GM21515 (cell line): ENCODE results near the gene CRPPA.

Experiments
- ATAC-seq: cut with Tn5 transposase; IDR thresholded peaks from one replicate; pipeline ENCODE4 v1.9.1; 2021; ENCODE audit not compliant: unreplicated experiment

The CRPPA gene

DNA sequence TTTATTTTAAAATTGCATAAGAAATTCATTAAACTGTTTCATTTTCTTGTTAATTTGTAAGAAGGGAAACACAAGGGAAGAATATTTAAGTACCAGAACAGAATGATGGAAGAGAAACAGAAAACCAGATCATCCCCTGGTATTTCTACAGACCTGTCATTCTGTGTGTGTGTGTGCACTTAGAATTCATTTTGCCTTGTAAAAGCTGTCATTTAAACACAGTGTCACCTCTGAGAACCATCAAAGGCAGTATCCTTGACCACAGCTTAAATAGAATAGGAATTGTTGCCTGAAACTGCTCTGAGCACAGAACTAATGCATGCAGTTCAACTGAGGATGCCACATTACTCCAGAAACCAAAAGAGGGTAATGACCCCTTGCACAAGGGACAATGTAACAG, 6.8 kb upstream of the CRPPA start:
- ATAC-seq: no peak

DNA sequence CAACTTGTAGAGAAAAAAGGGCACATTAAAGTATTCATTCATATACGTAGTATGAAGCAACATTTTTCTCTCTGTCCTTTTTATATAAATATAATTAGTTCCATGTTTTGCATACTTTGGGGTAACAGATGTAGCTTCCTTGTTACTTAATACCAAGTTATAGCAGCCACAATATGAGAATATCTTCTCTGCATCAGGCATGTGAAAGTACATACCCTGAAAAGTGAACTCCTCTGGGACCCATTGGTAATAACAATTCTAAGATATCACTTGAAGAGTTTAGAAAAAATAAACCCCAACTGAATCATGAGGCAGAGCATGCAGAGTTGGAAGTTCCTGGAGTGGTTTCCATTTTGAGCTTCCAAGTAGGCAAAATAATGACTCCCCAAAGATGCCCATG, 2.4 kb upstream of the CRPPA start:
- ATAC-seq: no peak

DNA sequence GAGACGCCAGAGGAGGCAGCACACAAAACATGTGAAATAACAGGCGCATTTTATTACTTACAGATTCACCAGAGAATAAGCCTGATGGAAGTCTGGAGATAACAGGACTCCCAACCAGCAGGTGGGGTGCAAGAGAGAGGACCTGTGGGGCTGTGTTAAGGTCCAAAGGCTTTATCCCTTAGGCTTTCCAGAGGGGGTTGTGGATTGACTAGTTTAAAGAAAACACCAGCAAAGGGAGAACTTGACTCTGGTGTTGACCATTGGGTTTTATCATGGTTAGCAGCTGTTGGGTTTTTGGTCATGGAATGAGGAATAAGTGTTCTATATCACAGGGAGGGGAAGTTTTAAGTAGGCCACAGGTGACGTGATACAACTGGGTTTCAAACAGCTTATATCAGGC, 1.6 kb upstream of the CRPPA start:
- no peak for ATAC-seq

DNA sequence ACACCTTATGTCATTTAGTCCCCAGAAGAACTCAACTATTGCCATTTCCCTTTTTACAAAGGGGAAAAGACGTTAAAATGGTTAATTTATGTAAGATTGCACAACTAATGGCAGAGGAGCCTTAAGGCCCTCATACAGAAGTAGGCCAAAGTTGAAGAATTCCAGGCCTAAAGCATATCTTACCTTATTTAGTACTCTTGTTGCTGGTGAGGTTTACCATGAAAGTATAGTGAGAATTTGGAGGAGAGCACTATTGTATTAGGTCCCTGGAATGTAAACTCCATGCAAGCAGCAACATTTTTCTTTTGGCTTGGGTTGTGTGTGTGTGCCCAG, 731 bp upstream of the CRPPA start:
- no peak for ATAC-seq

DNA sequence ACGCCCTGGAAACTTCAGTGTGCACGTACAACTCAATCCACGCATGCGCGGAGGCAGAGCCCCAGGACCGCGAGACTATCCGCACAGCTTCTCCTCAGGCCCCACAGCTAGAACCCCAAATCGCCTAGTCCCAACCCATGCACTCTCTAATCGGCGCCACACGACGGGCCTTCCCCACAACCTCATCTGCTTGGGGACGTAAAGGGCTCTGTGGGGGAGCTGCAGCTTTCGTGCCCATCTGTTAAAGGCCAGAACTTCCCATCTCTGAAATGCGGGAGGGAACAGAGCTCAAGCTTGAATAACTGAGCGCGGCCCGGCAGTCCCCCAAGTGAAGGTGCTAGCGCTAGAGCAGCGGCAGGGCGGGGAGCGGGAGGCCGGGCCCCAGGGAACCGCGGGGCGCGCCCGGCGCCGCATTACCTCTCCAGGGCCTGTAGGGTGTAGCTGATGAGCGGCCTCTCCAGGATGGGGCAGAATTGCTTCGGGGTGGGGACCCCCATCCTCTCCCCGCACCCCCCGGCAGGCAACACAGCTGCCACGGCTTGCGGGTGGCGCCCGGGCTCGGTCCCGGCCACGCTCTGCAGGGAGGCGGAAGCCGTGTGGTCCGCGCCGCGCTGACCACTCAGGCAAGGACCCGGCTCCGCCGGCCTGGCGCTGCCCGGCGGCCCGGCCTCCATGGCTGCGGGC, 547 bp downstream of the CRPPA start:
- ATAC-seq: peak; percentile 84

DNA sequence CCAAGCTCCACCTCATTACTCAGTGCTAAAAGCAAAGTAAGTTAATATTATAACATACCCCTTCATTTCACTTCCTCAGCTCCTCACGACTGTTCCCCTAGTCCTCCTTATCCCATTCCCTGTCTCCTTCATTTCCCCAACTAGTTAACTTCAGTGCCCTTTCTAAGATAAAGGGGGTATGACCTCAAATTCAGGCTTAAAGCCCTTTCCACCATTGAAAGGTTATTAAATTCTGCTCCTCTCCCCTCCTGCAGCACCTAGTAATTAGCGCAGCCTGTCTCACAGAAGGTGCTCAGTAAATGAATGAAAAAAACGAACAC, 1.0 kb downstream of the CRPPA start:
- no peak for ATAC-seq

DNA sequence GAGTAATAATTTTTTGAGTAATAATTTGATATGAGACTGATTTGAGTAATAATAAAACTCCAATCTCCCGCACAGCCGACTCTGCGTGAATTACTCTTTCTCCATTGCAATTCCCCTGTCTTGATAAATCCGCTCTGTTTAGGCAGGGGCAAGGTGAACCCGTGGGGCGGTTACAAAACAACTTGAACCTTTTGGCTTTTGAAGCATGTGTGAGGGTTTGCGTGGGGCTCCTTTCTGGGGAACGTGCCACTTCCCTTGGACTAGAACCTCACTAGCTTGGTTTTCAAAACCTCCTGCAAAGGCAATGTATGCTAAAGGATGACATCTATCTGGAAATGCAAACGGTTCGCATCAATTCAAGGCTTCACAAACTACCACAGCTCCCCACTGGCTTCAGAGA, 1.5 kb downstream of the CRPPA start:
- no peak for ATAC-seq

DNA sequence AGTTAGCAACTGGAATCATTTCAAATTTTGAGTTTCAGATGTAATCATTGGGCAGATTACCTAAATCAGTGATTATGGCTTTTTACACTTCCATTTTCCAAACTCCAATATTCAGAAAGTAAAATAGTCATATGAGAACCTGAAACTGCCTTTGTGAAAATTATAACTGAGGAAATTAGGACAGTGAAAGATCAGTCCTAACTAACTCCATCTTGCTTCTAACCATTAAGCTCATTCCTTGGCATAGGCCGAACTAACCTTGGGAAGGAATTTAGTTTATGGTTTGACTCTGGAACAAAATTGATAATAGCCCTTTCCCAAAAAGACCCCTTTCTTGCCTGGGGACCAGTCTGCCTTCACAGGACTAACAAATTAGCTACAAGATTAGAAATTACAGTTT, 2.2 kb downstream of the CRPPA start:
- ATAC-seq: no peak

DNA sequence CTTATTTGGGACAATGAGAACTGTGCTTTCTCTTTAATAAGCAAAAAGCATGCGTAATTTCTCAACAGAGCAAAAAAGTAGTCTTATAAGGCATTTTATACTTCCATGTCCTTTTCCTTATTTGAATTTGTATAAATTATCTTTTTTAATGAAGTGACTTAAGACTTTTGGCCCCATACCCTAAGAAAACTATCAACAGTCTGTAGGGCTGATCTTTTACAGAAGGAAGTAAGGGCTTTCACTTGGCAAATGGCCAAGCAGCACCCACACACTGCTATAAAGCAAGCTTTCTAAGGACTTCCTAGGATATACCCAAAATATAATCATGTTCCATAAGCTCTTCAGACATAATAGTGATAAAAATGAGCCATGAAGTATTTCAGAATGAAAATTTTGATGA, 3.4 kb downstream of the CRPPA start:
- ATAC-seq: no peak

DNA sequence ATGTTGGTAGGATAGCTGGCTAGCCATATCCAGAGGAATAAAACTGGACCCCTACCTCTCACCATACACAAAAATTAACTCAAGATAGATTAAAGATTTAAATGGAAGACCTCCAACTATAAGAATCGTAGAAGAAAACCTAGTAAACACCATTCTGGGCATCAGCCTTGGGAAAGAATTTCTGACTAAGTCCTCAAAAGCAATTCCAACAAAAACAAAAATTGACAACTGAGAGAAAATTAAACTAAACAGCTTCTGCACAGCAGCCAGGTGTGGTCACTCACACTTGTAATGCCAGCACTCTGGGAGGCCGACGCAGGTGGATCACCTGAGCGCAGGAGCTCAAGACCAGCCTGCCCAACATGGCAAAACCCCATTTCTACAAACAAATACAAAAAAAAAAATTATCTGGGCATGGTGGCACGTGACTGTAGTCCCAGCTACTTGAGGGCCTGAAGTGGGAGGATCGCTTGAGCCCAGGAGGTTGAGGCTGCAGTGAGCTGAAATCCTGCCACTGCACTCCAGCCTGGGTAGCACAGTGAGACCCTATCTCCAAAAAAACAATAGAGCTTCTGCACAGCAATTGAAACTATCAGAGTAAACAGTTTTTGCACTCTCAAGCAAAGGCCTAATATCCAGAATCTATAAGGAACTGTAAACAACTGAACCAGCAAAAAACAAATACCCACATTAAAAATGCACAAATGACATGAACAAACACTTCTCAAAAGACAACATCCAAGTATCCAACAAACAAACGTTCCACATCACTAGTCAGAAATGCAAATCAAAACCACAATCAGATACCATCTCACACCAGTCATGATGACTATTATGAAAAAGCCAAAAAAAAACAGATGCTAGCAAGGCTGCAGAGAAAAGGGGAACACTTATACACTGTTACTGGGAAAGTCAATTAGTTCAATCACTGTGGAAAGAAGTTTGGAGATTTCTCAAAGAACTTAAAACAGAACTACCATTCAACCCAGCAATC, 4.8 kb downstream of the CRPPA start:
- no peak for ATAC-seq

DNA sequence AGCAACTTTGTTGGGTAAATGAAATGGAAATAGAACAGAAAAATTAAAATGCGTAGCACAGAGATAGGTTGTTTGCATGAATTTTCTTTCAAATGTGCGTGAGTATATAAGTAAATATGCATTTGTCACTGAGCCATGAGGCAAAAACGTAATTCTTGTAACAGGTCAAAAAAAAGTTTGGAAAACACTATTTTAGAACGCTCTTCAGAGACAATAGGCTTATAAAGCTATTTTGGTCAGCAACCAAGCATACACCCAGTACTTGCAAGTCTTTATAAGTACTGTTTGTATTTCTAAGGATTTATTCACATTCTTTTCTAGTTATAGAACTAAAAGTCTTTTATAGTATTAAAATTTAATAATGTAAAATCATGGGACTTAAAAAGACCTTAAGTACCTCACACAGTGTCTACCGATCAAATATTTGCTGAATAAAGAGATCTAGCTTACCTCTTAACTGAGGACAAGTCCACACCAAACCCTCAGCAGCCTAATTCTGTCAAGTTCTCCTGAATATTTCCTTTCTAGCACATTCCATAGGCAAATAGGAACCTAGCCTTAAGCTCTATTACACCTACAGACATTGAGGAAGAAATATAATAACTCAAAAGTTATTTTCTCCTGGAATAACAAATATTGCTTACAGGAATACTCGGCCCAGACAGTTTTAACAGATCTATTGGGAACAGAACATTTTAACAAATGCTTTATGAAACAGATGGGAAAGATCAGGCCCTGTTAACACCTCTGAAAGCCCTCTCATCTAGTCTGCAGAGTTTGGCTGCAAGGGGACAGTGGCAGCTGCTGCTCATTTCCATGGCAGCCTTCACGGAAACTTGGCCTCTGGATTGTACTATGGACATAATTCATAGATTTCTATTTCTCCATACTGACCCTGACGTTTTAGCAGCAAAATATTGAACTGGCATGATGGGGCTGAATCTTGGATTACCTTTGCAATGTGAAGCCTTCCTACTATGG, 8.8 kb downstream of the CRPPA start:
- no peak for ATAC-seq

DNA sequence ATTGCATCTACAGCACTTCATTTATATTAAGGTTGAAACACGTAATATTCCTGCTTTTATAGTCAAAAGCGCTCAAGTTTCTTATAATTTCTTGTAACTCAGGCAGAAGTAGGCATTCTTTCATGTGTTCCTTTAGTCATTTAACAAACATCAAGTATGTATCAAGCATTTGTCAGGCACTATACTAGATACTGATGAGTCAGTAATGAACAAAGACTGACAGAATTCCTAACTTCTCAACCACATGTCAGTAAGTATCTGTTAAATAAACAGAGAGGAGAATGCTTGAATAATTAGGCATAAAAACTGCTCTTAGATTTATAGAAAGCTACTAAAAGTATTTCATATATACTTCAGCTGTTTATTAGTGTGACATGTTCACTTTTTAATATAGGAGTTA, 9.9 kb downstream of the CRPPA start:
- no peak for ATAC-seq

DNA sequence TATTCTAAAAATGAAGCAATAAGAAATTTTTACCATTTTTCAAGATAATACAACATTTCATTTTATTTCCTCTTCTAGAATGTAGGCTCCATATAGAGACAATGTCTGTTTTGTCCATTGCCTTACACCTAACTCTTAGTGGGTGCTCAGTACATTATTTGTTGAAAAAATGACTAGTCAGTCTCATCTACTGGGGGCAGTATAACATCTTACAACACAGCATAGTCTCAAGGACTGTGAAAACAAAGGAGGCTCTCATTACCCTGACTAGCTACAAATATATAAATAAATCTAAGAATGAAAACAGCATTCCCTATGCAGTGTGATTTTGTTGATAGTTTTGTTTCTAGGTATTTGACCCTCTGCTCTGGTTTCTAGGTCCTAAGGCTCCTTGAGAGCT, 11.6 kb downstream of the CRPPA start:
- no peak for ATAC-seq

DNA sequence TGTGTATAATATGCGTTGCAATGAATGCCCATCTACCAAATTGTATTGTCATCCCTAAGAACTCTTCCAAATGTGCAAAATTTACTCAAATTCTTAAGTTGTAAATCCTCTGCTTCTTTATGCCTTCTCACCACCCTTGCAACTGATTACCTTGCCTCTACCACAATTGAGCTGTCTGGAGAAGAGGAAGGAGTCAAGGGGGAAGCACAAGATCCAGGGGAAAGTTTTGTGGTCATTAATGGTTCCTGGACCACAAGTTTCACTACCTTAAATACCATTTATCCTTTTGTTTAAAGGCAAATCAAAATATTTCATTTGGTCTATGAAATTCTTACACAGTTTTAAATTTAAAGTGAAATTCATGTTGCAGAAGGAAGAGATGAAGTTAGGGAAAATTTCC, 16.7 kb downstream of the CRPPA start:
- no peak for ATAC-seq

DNA sequence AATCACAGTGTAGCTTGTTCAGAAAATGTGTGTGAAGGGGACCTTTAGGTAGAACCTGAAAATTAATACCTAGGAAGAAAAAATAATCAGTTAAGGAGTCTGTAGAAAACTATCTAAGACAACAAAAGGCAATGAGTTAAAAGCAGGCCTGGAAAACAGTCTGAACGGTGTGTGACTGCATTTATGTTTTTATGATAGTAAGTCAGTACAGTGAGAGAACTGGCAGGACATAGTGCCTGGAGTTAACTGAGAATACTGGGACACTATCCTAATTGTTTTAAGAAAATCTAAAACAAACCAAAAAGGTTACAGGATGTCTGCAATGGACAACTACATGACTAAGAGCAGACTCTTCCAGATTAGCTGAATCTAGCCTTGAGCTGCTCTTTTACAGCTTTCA, 17.9 kb downstream of the CRPPA start:
- no peak for ATAC-seq

DNA sequence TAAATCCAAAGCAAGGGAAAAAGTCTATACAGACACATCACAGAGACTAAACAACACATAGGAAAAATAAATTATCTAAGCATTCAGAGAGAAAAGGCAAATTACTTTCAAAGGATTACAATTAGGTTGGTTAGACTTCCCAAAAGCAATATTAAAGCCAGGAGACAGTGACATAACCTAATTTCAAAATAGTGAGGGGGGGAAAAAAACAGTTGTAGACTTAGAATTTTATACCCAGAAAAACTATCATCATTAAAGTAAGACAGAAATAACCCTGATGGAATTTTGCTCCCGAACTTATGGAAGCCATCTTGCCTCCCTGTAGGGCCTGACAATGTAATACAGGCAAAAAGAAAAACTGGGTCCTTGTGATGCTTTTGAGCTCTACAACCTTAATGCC, 18.4 kb downstream of the CRPPA start:
- ATAC-seq: no peak

DNA sequence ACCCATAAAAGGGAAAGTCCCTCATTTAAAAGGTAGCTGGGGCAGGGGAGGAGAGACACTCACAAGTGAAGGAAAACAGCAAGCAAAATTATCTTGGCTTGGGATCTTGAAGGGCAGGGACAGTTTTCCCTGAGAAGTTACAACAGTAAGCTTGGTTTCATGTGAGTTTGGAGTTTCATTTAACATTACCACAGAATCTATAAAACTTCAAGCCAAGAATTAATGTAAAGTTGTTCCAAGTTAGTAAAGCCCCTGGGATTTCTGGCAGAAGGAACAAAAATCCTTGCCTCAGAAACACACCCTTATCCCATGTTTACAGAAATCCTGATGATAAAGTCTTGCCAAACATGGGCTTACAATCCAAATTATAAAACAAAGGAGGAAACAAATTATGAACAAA, 19.2 kb downstream of the CRPPA start:
- no peak for ATAC-seq

DNA sequence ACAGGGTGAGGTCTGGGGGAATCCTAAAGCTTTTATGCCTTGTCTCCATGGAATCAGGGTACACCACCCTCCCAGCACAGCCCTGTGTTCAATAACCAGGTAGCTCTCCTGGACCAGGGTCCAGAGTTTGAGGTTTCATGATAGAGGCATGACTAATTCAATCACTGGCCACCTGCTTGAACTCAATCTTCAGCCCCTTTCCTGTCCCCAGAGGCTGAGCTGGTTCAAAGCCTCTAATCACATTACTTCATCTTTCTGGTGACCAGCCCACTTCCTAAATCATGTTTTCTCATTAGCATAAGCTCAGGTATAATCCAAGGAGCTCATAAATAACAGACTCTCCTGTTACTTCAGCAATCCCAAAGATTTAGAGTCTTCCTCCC, 20.5 kb downstream of the CRPPA start:
- ATAC-seq: no peak

DNA sequence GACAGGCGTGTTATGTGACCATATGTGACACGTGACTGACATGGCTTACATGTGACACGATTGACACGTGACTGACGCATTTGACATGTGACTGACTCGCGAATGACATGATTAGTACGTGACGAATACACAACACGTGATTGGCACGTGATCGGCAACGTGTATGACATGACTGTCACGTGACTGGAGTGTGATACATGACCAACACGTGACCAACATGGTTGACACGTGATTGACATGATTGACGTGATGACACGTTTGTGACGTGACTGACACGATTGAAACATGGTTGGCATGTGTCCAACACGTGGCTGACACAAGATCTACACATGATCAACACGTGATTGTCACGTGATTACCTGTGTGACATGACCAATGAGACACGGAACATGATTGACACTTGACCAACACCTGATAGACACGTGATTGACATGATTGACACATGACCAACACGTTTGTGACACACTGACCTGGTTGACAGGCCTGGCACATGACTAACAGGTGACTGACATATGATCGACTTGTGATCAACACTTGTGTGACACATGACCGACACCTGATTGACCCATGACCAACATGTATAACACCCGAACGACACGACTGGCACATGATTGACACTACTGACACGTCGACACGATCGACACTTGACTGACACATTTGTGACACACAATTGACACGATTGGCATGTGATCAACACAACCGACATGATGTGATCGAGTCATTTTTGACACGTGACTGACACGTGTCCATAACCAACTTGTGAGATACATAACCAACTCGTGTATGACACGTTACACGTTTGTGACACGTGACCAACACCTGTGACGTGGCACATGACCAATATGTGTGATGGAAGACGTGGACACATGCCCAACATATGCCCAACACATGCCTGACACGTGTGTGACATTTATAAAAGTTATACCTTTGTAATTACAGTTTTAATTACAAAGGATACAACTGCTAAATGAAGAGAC, 21.1 kb downstream of the CRPPA start:
- ATAC-seq: no peak

DNA sequence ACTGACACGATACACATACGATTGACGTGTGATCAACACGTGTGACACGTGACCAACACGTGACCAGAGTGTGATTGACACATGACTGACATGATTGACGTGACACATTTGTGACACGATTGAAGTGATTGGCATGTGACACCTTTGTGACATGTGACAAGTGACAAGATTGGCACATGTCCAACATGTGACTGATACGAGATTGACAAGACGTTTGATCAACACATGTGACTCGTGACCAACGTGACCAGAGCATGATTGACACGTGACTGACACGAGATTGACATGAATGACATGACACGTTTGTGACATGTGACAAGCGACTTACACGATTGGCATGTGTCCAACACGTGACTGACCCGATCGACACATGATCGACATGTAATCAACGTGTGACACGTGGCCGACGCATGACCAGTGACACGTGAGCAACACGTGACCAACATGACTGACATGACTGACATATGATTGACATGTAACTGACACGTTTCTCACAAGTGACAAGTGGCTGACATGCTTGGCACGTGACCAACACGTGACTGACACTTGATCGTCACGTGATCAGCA, 22.0 kb downstream of the CRPPA start:
- ATAC-seq: no peak
